Stomach smooth muscle (tissue), 2 donors: Measurements from ENCODE around the gene SCGB1D1.

ENCODE experiments used
- H3K27ac ChIP-seq: one replicate; pipeline ENCODE4 v1.7.0; 2013; ENCODE audit warnings: mild to moderate bottlenecking, low read length, inconsistent platforms
- H3K27me3 ChIP-seq, 2 donors: one replicate each; pipeline ENCODE4 v1.7.0; 2013; ENCODE audit warnings: low read length in 2 of 2; ENCODE audit not compliant: insufficient read depth in 2 of 2, control insufficient read depth in 1 of 2
- H3K36me3 ChIP-seq, 2 donors: one replicate each; pipeline ENCODE4 v1.7.0; 2013; ENCODE audit warnings: low read length in 2 of 2; ENCODE audit not compliant: control insufficient read depth in 2 of 2, insufficient read depth in 2 of 2
- H3K4me1 ChIP-seq: one replicate; pipeline ENCODE4 v1.7.0; 2013; ENCODE audit warnings: low read length; ENCODE audit not compliant: control insufficient read depth, insufficient read depth
- H3K4me3 ChIP-seq, 2 donors: one replicate each; pipeline ENCODE4 v1.7.0; 2013; ENCODE audit warnings: low read length in 2 of 2
- H3K9ac ChIP-seq, 2 donors: one replicate each; pipeline ENCODE4 v1.7.0; 2013; ENCODE audit warnings: low read length in 2 of 2, mild to moderate bottlenecking in 1 of 2
- H3K9me3 ChIP-seq, 2 donors: one replicate each; pipeline ENCODE4 v1.7.0; 2013; ENCODE audit warnings: low read length in 2 of 2; ENCODE audit not compliant: control insufficient read depth in 2 of 2
- donor health status: healthy.
- donor health status: Pancreatic carcinoma.

The SCGB1D1 gene, protein sequence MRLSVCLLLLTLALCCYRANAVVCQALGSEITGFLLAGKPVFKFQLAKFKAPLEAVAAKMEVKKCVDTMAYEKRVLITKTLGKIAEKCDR

DNA sequence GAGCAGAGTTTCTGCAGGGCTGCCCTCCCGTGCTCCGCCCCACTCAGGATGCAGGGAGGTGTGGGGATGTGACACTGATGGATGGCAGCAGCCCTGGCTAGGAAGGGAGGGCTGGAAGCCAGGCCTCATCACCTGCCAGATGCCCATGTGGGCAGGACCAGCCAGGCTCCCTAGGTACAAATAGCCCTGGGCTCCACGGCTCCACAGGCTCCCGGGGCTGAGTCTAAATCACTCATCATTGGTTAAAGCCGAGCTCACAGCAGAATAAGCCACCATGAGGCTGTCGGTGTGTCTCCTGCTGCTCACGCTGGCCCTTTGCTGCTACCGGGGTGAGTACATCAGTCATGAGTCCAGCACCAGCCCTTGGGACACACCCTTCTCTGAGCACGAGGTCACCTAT is at the start of gene SCGB1D1:
Gene SCGB1D1, plus strand, starts transcription at position 206 of the 400 bp plus-strand sequence. Its CDS starts 69 bp downstream, at position 275.
- H3K4me1 ChIP-seq = no peaks in the 10 kb centered on the region
- H3K36me3 ChIP-seq = no peaks in the 10 kb centered on the region
- H3K9me3 ChIP-seq = no peaks in the 10 kb centered on the region
- H3K27me3 ChIP-seq = peaks cover 0 to 28% of the 10 kb centered on the region in 2 donors
- no peak within 1 kb of the TSS for H3K4me3 ChIP-seq
- no peak within 1 kb of the TSS for H3K27ac ChIP-seq
- no peak within 1 kb of the TSS for H3K9ac ChIP-seq

DNA sequence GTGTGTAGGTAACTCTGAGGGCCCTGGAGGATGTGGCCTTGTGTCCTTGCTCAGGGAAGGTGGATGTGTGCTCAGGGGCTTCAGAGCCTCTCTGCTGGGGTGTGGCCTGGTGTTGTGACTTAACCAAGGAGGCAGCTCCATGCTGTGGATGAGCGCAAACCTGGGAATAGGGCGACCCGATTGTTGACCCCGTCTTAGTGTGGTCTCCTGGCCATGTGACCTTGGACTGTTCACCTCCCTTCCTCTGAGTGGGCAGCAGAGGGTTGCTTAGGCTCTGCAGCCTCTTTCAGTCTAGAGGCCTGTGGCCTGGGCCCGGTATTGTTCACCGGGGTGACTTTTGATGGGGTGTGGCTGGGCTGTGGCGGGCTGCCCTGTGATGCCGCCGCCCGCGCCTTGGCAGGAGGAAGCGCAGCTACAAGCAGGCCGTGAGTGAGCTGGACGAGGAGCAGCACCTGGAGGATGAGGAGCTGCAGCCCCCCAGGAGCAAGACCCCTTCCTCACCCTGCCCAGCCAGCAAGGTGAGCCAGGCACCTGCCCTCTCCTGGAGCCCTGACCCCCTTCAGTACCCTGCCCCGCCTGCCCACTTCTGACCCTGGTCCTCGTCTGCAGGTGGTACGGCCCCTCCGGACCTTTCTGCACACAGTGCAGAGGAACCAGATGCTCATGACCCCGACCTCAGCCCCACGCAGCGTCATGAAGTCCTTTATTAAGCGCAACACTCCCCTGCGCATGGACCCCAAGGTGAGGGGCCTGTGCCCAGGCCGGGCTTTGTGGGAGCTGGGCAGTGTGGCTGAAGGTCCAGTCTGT is 49.5 kb upstream of the SCGB1D1 start:
- no peaks in the 10 kb centered on the region for H3K27me3 ChIP-seq
- peaks cover 19 to 23% of the 10 kb centered on the region in 2 donors for H3K36me3 ChIP-seq

DNA sequence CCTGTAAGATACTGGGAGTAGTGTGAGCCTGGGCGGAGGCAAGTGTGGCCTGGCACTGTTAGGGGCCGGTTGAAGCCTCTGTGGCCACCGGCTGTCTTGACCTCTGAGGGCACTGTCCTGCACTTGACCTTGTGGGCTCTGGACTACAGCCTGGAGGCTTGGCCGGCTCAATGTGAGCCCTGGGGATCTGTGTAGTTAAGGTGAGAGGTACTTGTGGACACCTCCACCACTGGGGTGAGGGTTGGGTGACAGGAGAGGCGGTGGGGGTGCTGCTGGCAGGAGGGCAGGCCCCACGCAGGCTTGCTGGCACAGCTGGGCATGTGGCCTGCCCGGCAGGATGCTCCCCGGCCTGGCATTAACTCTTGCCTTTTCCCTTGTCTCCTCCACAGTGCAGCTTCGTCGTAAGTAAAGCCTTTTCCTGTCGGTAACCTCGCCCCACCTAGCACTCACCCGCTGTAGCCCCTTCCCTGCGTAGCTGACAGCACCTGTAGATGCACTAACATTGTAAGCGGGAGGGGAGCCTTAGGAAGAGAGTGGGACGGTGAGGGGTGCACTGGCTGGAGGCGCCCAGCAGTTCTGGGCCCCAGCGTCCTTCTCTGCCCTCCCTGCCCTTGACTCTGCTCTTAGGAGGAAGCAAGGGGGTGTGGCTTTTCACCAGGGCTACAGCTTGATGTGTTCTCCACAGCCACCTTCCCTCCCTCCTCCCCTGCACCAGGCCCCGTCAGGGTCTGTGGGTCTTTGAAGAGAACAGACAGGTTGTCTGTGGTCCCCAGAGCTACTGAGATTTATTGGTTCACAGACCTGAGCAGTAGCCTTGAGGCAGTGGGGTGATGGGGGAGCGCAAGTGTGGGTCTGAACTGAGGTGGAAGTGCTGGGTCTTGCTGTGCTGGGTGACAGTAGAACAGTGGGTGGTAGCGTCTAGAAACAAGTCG is 48.6 kb upstream of the SCGB1D1 start:
- Histone ChIP-seq H3K36me3 (peaks cover 22 to 31% of the 10 kb centered on the region in 2 donors), H3K4me3 (no peak overlapping the region), H3K4me1 (no peaks in the 10 kb centered on the region), H3K9ac (no peak overlapping the region), H3K27ac (no peak overlapping the region), H3K9me3 (no peaks in the 10 kb centered on the region), H3K27me3 (no peaks in the 10 kb centered on the region)

More for the DNA sequence above, 49.5 kb upstream of the SCGB1D1 start:
- Histone ChIP-seq H3K27ac (no peak overlapping the region), H3K9me3 (no peaks in the 10 kb centered on the region), H3K9ac (no peak overlapping the region), H3K4me1 (no peaks in the 10 kb centered on the region), H3K4me3 (no peak overlapping the region)

DNA sequence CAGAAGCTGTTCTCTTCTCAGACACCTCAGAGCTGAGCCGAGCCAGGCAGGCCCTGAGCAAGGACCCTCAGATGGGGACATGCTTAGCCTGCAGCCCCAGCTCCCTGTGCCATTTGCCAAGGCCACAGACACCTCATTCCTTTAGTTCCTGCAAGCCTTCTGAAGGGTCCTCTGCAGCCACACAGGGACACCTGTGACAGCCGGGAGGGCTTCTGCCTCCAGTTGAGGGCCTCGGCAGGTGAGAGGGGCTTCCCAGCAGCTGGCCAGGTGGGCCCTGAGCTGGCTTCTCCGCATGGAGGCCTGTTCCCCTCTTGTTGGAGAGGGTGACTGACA is 48.0 kb upstream of the SCGB1D1 start:
- peaks cover 25 to 34% of the 10 kb centered on the region in 2 donors for H3K36me3 ChIP-seq

DNA sequence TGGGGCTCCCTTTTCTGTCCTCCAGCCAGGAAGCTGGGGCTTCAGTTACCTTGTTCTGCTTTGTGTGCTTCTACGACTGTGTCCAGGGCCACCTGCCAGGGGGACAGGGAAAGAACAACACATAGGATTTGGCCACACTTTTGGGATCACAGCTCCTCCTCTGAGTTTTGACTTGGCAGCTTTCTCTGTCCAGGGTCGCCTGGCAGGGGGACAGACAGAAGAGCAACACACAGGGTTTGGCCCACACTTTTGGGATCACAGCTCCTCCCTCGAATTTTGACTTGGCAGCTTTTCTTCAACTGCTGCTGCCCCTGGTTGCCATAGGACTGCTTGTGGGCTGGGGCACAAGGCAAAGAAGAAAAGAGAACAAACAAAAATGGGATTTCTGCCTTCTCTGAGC is 47.1 kb upstream of the SCGB1D1 start:
- H3K4me1 ChIP-seq = no peaks in the 10 kb centered on the region
- no peaks in the 10 kb centered on the region for H3K27me3 ChIP-seq
- no peak overlapping the region for H3K27ac ChIP-seq
- peaks cover 30 to 39% of the 10 kb centered on the region in 2 donors for H3K36me3 ChIP-seq
- no peaks in the 10 kb centered on the region for H3K9me3 ChIP-seq
- no peak overlapping the region for H3K4me3 ChIP-seq
- H3K9ac ChIP-seq = no peak overlapping the region

More for the DNA sequence above, 48.0 kb upstream of the SCGB1D1 start:
- Histone ChIP-seq H3K27ac (no peak overlapping the region), H3K9ac (no peak overlapping the region), H3K27me3 (no peaks in the 10 kb centered on the region), H3K9me3 (no peaks in the 10 kb centered on the region), H3K4me1 (no peaks in the 10 kb centered on the region), H3K4me3 (no peak overlapping the region)

DNA sequence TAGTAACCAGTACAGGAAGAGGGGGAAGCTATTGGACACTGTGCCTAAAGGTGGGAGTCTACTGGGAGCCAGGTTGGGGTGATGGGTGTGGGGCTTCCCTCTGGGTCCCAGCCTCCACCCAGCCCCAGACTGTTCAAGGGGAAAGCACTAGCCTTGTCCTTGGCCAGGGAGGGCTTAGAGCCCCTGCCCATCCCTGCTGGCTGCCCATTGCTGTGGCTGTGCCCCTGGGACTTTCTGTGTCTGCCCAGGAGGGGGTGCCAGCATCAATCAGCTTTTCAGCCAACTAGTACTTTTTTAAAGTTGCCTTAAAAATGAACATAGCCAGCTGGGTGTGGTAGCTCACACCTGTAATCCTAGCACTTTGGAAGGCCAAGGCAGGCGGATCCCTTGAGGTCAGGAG is 46.3 kb upstream of the SCGB1D1 start:
- Histone ChIP-seq H3K27me3 (no peaks in the 10 kb centered on the region), H3K9ac (no peak overlapping the region), H3K4me1 (no peaks in the 10 kb centered on the region), H3K4me3 (no peak overlapping the region), H3K36me3 (peaks cover 34 to 38% of the 10 kb centered on the region in 2 donors), H3K27ac (no peak overlapping the region), H3K9me3 (no peaks in the 10 kb centered on the region)

DNA sequence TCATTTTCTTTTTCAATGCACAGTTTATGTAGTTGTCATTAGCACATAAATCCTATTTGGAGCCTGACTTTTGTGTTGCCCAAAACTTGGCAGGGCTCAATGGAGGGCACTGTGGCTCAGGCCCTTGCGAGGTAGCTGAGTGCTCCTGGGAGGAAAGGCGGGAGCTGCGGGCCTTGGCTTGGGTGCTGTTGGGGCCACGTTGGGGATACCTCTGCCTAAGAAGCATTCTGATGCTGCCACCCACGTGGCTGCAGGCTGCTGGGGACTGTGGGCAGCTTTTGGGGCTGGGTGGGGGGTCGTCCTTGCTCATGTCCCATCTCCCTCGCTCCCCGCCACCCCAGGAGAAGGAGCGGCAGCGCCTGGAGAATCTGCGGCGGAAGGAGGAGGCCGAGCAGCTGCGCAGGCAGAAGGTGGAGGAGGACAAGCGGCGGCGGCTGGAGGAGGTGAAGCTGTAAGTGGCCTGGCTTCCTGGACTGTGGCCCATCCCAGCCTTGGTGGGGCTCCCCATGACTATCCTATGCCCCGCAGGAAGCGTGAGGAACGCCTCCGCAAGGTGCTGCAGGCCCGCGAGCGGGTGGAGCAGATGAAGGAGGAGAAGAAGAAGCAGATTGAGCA is 45.3 kb upstream of the SCGB1D1 start:
- Histone ChIP-seq H3K9ac (no peak overlapping the region), H3K36me3 (peaks cover 29 to 34% of the 10 kb centered on the region in 2 donors), H3K27me3 (no peaks in the 10 kb centered on the region), H3K4me3 (no peak overlapping the region), H3K4me1 (no peaks in the 10 kb centered on the region), H3K27ac (no peak overlapping the region), H3K9me3 (no peaks in the 10 kb centered on the region)

DNA sequence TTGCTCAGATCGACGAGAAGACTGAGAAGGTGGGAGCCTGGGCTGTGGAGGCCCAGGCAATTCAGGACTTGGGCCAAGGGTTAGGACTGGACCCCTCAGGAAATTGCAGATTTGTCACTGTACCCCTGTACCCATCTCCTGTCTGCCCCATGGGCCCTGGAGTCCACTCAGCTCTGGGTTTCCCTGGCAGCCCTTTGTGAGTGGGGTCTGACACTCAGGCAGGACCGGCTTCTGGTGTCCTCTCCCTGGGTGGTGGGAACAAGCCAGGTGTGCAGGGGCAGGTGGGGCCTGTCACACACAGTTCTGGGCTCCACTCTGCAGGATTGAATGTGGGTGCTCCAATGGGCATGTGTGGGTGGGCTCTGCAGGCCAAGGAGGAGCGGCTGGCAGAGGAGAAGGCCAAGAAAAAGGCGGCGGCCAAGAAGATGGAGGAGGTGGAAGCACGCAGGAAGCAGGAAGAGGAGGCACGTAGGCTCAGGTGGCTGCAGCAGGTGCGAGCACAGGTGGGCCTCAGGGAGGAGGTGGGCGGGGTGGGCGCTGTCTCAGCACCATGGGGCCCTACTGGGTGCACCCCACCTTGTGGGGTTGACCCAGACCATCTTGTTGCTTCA is 44.6 kb upstream of the SCGB1D1 start:
- H3K4me1 ChIP-seq = no peaks in the 10 kb centered on the region
- no peak overlapping the region for H3K27ac ChIP-seq
- no peaks in the 10 kb centered on the region for H3K9me3 ChIP-seq
- no peak overlapping the region for H3K4me3 ChIP-seq
- H3K27me3 ChIP-seq = no peaks in the 10 kb centered on the region
- peaks cover 28 to 30% of the 10 kb centered on the region in 2 donors for H3K36me3 ChIP-seq
- no peak overlapping the region for H3K9ac ChIP-seq

DNA sequence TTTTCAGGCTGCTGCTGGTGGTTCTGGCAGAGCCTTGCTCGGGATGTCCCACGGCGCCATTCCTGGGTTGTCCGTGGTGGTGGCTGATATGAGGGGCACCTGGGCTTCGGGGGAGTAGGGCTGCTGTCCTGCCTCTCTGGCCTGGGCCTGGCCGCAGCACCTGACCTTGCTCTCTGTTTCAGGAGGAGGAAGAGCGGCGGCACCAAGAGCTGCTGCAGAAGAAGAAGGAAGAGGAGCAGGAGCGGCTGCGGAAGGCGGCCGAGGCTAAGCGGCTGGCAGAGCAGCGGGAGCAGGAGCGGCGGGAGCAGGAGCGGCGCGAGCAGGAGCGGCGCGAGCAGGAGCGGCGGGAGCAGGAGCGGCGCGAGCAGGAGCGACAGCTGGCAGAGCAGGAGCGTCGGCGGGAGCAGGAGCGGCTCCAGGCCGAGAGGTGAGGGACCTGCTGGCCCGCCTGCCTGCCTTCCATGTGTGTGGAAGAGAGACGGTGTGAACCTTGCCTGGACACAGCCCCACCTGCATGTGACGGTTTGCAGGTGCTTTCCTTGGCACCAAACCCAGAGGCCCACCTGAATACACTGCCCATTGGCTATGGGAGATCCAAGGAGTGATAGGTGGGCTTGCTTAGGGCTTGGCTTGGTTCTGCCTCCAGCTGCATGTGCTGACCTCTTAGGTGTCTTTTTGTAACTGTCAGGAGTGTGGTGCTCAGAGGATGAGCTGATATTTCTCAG is 43.4 kb upstream of the SCGB1D1 start:
- Histone ChIP-seq H3K4me1 (no peaks in the 10 kb centered on the region), H3K27me3 (no peaks in the 10 kb centered on the region), H3K27ac (no peak overlapping the region), H3K36me3 (peaks cover 29 to 34% of the 10 kb centered on the region in 2 donors), H3K9ac (no peak overlapping the region), H3K9me3 (no peaks in the 10 kb centered on the region), H3K4me3 (no peak overlapping the region)
